ENCODE measurements around the gene ATG16L1.
A peak's percentile ranks its signal among the peaks of the same experiment; 100 is the strongest.

ATG16L1 gene

DNA sequence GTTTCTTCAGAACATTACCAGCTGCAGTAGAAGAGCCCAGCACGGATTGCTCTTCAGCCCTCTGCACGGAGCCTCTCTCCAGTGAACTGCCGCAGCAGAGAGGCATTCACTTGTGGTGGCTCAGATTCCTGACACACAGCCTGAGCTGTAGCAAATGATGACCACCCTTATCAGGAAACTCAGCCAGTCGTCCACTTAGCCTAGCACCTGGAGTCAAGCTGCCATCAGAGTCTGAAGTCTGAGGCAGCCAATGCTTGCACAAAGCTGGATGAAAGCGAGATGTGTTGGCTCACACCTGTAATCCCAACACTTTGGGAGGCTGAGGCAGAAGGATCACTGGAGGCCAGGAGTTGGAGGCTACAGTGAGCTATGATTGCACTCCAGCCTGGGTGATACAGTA lies 44.4 kb downstream of the ATG16L1 start:
- no peak for DNase-seq (ENCODE audit: low read depth)

DNA sequence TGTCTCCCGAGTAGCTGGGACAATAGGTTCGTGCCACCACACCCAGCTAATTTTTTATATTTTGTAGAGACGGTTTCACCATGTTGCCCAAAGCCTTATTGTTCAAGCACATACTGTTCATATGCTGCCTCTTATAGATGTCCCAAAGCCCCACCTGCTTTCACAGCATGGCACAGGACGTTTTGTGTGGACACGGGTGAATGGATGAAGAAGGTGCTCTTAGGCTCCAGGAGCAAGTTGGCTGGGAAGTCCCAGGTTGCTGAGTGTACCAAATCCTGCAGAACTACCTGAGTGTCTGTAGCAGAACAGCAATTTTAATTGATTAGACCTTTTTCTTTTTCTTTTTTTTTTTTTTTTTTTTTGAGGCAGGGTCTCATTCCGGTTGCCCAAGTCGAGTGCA lies 45.6 kb downstream of the ATG16L1 start:
- no peak for DNase-seq (ENCODE audit: low read depth)

DNA sequence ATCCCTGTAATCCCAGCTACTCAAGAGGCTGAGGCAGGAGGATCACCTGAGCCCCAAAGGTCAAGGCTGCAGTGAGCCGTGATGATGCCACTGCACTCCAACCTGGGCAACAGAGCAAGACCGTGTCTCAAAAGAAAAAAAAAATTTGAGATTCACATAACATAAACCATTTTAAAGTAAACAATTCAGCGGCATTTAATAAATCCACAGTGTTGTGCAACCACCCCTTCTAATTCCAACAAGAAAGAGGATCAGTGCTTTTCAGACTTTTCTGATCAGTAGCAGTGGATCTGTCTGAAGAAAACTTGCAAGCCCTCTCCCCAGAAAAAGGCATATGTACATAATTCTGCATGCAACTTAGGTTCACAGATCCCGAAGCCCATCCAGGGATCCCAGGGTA lies 48.9 kb downstream of the ATG16L1 start:
- no peak for DNase-seq (ENCODE audit: low read depth)

DNA sequence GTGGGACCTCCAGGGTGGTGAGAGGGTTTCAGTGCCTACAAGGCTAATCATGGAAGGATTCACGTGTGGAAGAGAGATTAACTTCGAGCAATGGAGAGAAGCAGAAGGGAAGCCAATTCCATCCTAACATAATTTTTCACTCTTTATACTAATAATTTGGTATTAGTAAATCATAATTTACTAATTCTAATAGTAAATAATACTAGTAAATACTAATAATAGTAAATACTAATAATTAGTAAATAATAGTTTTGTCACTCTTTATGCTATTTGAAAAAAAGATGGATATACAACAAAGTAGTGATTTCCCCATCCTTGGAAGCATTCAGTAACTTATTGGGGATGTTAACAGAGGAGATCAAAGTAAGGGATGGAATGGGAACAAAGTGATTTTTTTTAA lies 49.8 kb downstream of the ATG16L1 start:
- no peak for DNase-seq (ENCODE audit: low read depth)

DNA sequence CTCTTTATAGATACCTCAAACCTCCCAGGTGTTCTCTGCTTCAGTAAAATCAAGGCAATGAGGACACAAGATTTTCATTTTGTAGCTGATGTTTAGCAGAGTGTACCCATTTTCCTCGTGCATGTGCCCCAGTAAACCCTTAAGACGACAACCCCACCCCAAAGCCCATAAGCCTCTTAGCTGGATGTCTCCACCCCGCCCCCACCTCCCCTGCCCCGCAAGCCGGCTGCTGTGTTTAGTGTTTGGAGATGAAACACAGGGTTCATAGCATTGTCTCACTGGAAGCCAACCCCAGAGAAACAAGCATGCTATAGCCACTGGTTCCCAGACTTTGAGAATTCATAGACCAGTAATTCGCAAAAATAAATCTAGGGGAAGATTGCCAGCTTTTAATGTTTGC lies 50.3 kb downstream of the ATG16L1 start:
- no peak for DNase-seq (ENCODE audit: low read depth)

DNA sequence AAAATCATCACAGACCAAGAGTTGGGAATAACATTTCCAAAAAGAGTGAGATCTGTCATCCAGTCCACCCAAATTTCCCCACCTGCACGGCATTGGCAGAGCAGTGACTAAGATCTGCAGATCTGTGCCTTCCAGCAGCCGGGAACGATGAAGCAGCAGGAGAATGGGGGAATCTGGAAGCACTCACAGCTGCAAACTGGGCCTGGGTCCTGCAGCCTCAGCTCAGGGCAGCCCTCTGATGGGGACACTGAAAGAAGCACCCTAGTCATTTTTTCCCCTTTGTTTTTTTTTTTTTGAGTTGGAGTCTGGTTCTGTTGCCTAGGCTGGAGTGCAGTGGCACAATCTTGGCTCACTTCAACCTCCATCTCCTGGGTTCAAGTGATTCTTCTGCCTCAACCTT lies 51.8 kb downstream of the ATG16L1 start:
- no peak for DNase-seq (ENCODE audit: low read depth)

DNA sequence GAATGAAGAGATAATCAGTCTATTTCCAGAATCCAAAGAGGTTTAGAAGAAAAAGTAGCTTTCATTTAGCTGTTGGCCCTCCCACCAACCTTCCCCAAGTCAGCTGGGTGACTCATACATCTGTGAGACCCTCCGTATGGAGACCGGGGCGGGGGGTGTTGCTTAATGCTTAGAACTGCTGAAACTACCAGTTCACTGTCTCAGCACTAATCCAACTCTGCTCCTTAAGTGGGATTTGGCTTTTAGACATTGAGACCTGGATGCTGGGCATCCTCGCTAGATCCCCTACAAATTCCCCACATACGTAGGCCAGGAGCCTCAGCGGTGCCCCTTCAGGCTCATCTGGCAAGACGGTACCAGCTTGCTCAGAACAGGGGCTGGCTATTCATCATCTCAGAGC lies 56.1 kb downstream of the ATG16L1 start, which contains the start of gene SAG:
SAG (plus strand) TSS at position 252 of the 400 bp plus-strand sequence. CDS start 1,374 bp downstream, outside the sequence.
- DNase-seq (ENCODE audit: low read depth) = no peak

DNA sequence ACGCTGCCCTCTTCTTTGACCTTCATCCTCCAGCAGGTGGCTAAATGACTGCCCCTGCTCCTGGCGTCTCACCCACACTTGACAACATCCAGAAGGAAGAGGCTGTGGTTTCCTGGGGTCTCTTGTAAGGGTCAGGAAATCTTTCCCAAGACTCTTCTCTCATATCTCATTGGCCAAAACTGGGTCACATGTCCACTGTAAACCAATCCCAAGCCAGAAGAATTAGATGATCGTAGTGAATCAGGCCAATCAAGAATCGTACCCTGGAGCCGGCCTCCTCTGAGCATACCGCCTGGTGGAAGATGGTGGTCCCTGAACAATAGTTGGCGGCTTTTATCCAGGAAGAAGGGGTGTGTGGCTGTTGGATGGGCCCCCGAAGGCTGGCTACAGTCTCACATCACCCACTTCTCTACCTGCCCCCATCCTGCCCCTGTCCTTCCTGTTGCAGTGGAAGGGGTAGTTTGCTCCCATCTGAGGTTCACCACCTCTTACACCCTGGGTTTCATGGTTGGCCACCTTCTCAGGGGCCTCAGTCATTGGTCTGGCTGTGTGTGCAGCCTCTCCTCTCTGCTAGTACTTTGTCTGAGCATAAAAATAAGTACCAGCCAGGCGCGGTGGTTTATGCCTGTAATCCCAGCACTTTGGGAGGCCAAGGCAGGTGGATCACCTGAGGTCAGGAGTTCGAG lies 59.9 kb downstream of the ATG16L1 start:
- DNase-seq (ENCODE audit: low read depth) = no peak

DNA sequence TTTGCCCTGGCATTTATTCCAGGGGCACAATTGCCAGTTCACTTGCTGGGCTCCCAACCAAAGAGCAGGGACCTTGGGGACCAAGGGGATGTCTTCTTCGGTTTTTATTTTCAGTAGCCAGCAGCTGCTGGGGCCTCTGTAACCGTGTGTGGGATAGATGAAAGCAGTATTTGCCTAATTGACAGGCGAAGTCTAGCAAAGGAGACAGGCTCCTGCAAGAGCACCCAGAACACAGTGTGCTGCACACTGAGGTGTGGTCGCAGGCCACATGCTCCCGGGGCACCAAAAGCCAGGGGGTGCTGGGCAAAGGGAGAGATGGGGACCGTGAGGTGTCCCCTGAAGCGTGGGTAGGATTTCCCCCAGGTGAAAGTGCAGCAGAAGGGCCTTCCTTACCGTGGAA lies 61.4 kb downstream of the ATG16L1 start:
- DNase-seq (ENCODE audit: low read depth) = no peak

DNA sequence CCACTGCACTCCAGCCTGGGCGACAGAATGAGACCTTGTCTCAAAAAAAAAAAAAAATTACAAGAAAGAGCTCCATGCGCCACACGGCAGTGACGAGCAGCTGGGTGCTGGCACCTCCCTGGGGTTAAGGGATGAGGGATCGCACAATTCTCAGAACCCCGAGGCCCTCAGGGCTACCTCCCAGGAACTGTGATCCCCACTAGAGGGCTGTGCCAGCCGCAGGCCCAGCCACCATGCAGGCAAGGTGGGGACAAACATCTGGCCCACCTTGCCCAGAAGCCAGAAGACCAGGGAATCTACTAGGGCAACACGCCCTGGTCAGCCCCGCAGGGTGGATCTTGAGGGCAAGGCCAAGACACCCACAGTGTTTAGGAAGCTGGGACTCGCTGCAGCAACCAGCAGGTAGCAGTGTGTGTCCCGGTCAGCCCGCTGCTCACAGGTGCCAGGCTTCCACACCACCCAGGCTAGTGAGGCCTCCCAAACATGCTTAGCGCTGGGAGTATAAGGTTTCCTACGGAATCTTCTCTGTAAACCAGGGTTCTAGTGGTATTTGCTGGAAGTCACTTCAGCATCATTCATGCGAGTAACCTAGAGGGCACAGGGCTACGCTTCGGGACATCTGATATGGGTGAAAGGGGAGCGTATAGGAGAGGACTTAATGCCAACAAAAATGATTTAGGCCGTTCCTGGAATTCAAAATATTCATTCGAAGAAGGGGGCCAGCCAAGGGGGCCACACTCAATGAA lies 62.9 kb downstream of the ATG16L1 start:
- DNase-seq (ENCODE audit: low read depth) = no peak

DNA sequence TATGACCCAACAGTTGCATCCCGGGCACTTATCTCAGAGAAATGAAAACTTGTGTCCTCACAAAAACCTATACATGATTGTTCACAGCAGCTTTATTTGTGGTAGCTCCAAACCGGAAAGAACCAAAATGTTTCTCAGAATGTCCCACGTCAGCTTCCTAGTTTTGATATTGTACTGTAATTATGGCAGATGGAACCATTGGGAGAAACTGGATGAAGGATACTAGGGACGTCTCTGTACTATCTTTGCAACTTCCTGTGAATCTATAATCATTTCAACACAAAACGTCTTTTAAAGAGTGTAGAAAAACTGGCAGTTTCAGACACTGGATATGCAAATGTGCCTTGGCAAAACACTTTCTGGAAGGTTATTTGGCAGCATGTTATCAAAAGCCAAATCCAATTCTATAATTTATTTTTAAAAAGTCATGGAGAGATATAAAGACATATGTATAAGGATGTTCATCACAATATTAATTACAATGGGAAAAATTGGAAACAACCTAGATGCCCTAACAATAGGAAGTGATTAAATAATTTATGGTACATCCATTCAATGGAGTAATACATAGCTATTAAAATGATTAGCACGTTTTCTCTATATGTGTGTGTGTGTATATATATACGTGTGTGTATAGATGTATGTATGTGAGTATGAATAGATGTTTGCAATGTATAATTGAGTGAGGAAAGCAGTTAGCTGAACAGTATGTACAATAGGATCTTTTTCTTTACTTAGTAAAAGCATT lies 65.9 kb downstream of the ATG16L1 start:
- DNase-seq (ENCODE audit: low read depth) = no peak

DNA sequence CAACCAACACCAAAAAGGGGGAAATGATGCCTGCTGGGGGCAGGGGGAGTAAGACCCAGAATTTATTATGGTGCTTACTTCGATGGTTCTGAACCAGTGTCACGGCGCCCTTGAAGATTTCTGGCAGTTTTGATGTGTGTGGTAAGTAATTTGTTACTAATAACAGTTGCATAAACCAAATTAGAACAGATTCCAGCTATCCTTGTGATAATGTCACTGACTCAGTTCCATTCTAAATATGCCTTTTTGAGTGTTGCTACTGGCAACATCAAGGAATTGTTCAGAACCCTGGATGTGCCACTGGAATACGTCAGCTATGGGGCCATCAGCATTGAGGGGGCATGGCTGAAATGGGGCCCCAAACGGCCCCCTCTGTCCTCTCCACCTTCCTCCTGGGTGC lies 67.8 kb downstream of the ATG16L1 start:
- no peak for DNase-seq (ENCODE audit: low read depth)

DNA sequence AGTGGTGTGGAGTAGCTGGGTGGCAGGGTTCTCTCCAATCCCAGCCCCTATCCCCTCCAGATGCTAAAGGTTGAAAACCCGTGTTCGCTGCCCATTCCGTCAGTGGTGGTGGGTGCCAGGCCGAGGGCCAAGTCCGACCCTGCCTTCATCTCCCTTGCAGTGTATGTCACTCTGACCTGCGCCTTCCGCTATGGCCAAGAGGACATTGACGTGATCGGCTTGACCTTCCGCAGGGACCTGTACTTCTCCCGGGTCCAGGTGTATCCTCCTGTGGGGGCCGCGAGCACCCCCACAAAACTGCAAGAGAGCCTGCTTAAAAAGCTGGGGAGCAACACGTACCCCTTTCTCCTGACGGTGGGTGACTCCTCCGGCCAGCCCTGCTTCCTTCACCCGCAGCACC lies 69.0 kb downstream of the ATG16L1 start:
- DNase-seq (ENCODE audit: low read depth) = no peak

DNA sequence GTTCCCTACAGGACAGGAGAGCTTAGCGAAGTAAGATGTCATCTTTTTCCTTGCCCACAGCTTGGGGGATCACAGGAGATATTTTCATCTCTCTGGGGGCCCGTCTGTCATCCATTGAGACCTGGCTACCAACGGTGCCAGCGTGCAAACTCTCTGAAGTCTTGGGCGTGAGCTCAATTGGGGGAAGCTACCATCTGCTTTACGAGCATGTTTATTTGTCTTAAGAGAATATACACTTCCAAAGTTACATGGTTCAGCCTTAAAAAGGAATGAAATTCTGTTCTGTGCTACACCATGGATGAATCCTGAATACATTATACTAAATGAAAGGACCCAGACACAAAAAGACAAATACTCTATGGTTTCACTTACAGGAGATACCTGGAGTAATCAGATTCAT lies 69.7 kb downstream of the ATG16L1 start:
- DNase-seq (ENCODE audit: low read depth) = no peak

DNA sequence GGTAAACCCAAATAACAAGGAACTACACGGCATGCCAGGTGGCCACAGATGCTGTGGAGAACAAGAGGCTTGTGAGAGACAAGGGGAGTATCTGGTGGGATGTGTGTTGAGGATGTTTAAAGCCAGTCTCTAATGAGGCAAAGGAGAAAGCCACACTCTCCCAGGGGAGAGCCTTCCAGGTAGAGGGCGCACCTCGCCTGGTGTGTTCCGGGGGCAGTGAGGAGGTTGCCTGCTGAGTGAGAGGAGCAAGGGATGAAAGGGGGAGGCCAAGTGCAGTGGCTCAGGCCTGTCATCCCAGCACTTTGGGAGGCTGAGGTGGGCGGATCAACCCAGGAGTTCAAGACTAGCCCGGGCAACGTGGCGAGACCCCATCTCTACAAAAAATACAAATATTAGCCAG lies 72.4 kb downstream of the ATG16L1 start:
- no peak for DNase-seq (ENCODE audit: low read depth)

DNA sequence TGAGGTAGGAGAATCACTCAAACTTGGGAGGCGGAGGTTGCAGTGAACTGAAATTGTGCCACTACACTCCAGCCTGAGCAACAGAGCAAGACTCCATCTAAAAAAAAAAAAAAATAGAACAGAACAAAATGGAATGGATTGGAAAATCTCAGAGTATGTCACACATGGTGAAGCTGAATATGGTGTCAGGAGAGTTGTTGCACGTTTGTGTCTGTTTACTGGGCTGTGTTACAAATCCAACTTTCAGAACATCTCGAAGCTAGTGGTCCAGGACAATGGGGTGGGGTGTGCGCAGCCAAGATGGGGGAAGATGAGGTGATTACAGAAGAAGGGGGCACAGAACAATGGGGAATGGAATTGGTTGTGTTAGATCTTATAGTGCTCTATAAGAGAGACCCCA lies 73.8 kb downstream of the ATG16L1 start:
- no peak for DNase-seq (ENCODE audit: low read depth)

DNA sequence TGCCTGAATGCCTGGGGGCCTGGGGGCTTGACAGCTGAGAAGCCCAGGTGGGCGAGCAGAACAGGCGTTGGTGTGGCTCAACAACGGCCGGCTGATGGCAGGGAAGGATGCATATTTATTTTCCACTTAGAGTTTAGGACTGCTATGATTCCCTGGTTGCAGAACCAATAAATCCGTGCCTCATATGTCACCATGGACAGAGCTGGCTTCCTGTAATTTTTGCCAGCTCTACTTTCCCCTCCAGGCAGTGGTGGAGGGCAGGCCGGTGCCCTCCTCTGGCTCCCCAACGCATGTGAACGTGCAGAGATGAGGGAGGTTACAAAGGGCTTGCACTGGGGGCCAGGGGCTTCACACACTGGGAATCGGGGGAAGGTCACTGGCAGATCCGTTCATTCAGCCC lies 74.3 kb downstream of the ATG16L1 start:
- DNase-seq (ENCODE audit: low read depth) = no peak

DNA sequence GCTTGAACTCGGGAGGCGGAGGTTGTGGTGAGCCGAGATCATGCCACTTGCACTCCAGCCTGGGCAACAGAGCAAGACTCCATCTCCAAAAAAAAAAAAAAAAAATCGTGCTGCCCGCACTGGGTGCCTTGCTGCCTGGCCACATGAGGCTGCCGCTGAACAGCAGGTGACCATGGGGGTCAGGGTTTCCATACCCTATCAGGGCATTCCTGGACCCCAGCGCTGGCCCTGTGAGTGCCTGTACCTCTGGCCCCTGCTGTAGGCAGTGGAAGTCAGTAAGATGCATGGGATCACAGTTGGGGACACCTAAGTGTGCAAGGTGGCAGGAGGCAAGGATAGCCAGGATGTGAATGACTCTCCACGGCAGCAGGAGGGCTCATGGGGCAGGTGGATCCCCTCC lies 75.0 kb downstream of the ATG16L1 start:
- DNase-seq (ENCODE audit: low read depth) = no peak

DNA sequence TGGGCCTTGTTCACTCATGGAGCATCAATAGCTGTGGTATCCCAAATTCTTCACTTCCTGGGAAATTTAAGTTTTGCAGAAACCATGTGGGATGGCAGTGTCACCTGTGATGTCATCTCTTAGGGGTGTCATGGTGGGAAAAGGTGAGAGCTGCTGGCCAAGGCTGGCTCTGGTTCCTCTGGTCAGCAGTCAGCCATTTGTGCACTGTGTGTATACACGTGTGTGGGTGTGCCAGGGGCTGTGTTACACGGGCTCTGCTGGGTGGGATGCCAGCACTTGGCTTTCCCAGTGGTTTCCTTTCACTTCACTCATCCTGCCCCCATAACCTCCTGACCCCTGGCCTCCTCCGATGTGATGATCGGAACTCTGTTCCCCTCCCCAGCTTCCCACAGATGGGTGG lies 77.4 kb downstream of the ATG16L1 start:
- no peak for DNase-seq (ENCODE audit: low read depth)

DNA sequence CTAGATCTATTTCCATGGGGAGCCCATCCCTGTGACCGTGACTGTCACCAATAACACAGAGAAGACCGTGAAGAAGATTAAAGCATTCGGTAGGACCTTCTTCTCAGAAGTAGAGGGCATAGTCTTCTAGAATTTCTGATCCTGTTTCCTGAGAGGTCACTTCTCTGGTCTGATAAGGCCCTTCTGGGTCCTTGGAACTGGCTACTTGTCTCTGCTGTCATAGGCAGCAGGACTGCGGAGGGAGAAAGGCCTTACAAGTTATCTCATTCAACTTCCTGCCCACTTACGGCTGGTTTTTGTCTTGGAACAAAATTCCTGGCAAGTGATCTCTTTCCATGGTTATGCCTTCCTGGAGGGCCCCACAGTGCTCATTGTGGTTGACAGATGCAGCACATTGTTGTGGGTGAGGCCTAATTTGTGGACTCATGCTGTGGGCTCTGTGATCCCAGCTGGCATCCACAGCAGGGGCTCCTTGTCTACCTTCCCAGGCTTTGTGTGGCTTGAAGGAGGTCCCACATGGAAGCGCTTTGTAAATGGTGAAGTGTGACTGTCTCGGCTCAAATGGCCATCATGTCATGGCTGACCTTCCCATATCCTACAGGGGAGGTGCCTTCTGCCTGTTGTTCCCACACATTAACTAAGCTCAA lies 78.1 kb downstream of the ATG16L1 start:
- DNase-seq (ENCODE audit: low read depth) = no peak

DNA sequence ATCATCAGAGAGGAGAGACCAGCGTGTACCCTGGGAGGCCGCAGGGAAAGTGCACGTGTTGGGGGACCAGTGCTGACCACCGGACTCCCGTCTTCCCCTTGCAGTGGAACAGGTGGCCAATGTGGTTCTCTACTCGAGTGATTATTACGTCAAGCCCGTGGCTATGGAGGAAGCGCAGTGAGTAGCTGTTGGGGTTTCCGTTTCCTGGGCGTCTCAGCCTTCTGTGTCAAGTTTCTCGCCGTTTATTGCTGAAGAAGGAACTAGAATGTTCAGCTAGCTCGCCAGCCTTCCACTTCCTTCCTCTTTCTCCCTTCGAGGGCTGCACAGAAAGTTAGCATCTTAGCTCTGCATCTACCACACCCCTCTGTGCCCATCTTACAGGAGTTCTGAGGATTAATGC lies 80.1 kb downstream of the ATG16L1 start:
- DNase-seq (ENCODE audit: low read depth) = peak; percentile 64

DNA sequence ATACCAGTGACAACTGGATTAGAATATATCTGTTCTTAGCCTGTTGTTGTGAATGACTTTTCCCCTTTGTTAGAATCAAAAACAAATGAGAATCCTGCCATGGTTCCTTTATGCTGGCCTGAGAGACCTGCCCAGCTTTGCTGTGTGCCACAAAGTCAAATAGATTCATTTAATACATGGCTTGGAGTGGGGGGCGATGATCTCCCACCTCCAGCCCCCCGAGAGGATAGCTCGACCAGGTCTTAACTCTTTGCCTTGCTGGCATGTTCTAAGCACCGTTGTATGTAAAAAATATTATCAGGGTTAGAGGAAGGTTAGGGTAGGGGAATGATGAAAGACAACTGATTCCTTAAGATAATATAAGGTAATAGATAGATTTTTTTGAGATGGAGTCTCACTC lies 80.7 kb downstream of the ATG16L1 start:
- no peak for DNase-seq (ENCODE audit: low read depth)

DNA sequence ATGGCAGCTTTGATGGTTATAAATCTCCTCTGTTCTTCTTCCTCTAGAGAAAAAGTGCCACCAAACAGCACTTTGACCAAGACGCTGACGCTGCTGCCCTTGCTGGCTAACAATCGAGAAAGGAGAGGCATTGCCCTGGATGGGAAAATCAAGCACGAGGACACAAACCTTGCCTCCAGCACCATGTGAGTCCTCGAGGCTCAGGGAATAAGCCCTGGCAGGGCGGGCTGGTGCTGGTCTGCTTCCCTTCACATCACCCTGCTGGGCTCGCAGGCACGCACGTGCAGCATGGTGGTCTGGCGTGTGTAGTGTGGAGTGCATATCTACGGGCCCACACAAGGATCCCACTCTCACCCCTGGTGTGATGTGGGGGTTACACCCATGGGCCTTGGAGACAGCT lies 83.4 kb downstream of the ATG16L1 start:
- DNase-seq (ENCODE audit: low read depth) = no peak
